ENCODE results near the gene PKP4.
"Not testable (repeated sequence)": the region's sequence is repeated elsewhere in the genome, so short reads cannot be mapped to it uniquely, and the experiment has no call there.

Gene PKP4

DNA sequence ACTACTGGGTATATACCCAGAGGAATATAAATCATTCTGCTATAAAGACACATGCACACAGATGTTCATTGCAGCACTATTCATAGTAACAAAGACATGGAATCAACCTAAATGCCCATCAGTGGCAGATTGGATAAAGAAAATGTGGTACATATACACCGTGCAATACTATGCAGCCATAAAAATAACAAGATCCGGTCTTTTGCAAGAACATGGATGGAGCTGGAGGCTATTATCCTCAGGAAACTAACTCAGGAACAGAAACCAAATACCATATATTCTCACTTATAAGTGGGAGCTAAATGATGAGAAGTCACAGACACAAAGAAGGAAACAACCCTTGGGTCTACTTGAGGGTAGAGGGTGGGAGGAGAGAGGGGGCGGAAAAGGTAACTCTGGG, 16.5 kb downstream of the PKP4 start:
- not testable (repeated sequence) for DNase-seq (ENCODE audit: low read depth)

GRCh38 chr2:158473719-158474392, 17.1 kb downstream of the PKP4 start:
- DNase-seq (ENCODE audit: low read depth) = no peak

DNA sequence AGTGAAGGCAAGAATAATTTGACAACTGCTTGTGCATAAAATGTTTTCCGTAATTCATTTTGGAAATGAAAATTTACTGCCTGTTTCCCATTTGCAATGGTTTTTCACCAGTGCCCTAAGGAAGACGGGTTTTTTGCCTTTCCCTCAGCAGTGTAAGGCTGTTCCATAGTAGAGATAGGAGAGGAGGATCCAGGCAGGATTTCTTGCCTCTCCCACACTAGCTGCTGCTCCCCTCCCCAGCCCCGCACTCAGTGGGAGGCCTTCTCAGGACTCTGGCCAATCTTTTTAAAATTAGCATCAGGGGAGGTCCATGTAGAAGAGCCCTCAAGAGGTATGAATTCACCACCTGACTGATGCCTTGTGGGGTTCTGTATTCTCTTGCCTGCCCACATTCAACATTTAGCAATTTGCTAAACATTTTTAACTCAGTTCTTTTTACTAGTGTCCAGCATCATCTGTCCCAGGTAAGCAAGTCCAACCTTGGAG, 17.8 kb downstream of the PKP4 start:
- DNase-seq (ENCODE audit: low read depth) = not testable (repeated sequence)

DNA sequence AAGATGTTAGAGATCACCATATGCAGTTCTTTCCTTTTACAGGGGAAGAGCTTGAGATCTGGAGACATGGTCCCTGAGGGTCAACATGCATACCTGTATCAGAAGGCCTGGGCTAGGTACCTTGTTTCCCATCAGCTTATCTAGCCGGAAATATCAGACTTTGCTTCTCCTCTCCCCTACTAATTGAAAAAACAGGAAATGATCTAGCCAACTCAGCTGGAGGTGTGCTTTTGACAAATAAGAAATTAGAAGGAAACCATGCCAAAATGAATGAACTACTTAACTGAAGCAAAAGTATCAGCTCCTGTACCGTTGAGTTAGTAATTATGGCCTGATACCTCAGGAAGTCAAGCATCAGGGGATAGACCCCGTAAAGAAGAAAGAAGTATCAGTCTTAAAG, 20.4 kb downstream of the PKP4 start:
- DNase-seq (ENCODE audit: low read depth) = no peak

DNA sequence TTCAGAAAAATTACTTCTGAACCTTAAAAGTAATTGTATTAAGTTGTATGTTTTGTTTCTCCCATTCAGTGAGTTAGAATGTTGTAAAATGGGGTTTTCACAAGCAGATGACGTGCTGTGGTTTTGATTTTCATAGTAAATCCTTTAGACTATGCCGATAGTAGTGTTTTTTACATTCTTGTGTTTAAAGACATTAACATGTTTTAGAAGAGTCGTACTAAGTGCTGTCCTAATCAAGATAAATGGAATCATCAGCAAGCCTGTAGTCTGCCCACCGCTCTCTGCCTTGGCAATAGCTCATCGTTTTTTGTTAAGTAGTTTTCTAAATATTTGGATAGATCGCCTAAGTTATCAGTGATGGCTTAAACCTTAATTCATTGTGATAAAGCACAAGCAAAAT, 21.5 kb downstream of the PKP4 start:
- DNase-seq (ENCODE audit: low read depth) = no peak

- DNase-seq (ENCODE audit: low read depth) = no peak
Measured at GRCh38 chr2:158478816-158479215, 22.1 kb downstream of the PKP4 start.

DNA sequence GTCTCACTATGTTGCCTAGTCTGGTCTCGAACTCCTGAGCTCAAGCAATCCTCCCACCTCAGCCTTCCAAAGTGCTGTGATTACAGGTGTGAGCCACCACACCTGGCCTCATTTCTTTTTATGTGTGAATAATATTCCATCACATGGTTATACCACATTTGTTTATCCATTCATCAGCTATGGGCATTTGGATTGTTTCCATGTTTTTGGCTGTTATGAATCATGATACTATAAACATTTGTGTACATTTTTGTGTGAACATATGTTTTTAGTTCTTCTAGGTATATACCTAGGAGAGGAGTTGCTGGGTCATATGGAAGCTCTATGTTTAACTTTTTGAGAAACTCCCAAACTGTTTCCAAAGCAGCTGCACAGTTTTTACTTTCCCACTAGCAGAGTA, 24.4 kb downstream of the PKP4 start:
- no peak for DNase-seq (ENCODE audit: low read depth)

GRCh38 chr2:158482594-158482993, 25.8 kb downstream of the PKP4 start:
- DNase-seq (ENCODE audit: low read depth) = no peak

DNA sequence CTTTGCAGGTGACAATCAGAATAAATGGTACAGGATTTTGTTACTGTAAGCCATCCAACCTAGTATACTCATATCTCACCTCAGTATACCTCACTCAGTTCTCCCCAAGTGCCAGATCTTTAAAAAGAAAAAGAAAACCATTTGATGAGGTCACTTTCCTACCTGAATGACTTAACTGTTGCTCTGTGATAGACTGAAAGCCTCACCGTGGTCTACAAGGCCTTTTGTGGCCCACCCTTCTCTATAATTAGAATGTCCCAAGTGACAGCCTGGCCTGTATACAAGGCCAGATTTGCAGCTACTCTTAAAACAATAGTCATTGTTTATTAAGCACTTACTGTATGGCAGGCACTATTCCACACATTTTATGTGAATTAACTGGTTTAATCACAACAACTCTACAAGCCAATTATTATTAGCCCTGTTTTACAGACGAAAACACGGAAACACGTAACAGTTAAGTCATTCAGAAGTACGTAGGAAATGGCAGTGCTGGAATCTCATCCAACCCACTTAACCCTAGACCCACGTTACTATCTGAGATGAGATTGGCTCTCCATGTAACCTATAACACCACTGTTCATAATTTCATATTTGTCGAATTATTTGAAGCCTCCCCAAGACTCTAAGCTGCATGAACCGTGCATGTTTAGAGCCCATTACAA, 28.3 kb downstream of the PKP4 start:
- DNase-seq (ENCODE audit: low read depth) = no peak

DNA sequence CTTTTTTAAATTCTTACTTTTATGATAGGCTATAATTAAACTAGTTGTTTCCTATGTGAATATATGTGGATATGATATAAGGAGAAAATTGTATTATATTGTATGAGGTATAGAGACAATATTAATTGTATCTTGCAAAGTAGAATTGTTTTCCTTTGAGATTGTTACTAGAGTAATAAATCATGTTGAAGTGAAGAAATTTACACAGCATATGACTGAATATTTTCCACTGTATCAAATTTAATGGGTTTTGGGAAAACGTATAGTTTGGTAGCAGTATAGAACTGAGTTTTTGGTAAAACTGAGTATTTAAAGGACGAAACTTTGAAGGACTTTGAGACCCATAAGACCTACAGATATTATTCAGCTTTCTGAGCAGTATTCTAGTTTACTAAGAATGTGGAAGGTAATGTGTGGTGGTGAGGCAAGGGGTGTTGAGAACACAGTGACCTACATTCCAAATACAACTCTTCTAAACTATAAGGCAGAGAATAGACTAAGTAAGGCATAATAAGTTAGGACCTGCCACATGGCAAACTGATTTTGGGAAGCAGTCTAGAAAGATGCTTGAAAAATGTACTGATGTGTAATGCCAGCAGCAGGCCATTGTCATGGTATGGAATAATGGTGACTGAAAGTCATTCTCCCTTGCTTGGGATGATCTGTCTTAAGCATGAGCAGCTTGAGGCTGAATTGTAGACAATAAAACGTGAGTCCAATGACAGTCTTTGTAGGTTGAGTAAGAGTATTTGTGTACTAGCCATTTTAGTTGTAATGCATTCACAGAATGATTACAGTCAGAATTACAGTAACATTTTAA, 29.6 kb downstream of the PKP4 start:
- no peak for DNase-seq (ENCODE audit: low read depth)

- DNase-seq (ENCODE audit: low read depth) = no peak
Measured at GRCh38 chr2:158486970-158487325, 30.2 kb downstream of the PKP4 start.

DNA sequence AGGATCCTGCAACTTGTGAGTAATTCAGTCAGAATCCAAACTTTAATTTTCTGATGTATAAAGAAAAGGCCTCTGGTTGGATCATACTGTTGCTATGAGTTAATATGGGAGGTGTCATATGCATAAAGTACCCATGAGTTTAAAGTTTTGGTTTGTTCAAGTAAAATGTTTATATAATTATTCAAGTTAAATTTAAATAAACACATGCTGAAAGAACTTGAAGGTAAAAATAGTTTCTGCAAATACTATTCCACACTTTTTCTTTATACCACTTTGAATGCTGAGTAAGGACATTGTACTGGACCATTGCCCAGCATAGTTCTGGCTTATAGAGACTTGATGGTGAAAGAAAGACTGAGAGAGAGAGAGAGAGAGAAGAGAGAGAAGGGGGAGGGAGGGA, 30.7 kb downstream of the PKP4 start:
- peak; percentile 71 for DNase-seq (ENCODE audit: low read depth)

DNA sequence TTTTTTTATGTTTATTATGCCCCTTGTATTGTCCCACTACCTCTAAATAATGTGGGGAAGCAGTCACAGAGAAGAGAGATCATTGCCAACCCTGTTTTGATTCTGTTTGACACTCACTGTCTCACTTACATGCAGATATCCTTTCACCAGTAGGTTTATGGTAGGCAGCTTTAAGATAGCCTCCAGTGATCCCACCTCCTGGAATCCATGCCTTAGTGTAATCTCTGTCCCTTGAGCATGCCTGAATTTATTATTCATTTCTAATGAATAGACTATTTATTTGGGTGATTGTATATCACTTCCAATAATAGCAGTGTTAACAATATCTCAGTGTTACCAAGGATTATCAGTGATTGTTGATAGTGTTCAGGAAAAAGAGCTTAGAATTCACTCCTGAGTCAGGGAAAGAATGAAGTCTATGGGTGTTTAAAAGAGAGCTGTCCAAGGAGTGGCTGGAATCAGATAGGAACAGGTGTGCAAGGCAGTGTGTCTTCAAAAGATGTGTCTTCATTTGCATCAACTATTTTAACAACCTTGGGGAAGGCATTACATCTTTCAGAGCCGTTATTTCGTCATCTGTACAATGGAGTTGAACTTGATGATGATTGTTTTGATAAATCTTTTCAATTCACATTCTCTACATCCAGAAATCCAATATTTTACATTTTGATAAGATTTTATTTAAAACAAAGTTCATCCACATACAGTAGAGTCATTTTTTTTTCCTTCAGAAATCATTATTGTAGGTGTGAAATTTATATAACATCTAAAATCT, 31.9 kb downstream of the PKP4 start:
- no peak for DNase-seq (ENCODE audit: low read depth)

- DNase-seq (ENCODE audit: low read depth) = no peak
Measured at GRCh38 chr2:158489366-158490112, 32.8 kb downstream of the PKP4 start.

- DNase-seq (ENCODE audit: low read depth) = no peak
Measured at GRCh38 chr2:158491072-158491471, 34.3 kb downstream of the PKP4 start.

GRCh38 chr2:158493458-158493857, 36.7 kb downstream of the PKP4 start:
- no peak for DNase-seq (ENCODE audit: low read depth)

DNA sequence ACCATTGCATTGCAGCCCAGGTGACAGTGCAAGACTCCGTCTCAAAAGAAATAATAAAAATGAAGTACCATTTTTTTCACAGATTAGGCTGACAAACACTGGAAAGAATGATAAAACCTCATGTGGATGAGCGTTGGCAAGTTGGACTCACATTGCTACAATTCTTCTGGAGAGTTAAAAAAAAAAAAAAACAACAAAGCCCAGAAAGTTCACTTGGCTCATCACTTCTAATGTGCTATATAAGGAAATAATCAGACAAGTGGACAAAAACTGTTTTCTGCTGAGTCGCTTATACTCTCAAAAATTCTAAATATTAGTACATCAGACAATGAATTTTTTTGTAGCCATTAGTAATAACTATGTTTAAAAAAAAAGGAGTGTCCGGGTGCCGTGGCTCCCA, 38.4 kb downstream of the PKP4 start:
- peak; percentile 81 for DNase-seq (ENCODE audit: low read depth)

DNA sequence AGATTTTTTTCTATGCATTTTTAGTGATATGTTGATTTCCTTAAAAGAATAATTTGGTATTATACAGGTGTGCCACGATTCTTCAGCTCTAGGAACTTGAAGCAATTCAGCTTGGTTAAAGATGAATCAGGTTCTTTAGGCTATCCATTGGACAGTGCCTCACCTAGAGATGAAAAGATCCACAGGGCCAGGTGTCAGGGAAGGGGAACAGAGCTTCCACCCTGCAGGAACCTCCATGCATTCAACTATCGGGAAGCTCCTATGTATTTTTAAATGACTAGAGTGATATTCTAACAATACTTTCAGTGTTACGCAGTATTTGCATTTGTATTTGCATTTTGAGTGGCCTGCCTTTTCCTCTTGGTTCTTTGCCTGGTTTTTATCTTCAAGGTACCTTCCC, 40.2 kb downstream of the PKP4 start:
- no peak for DNase-seq (ENCODE audit: low read depth)

- no peak for DNase-seq (ENCODE audit: low read depth)
Measured at GRCh38 chr2:158497486-158497885, 40.7 kb downstream of the PKP4 start.

DNA sequence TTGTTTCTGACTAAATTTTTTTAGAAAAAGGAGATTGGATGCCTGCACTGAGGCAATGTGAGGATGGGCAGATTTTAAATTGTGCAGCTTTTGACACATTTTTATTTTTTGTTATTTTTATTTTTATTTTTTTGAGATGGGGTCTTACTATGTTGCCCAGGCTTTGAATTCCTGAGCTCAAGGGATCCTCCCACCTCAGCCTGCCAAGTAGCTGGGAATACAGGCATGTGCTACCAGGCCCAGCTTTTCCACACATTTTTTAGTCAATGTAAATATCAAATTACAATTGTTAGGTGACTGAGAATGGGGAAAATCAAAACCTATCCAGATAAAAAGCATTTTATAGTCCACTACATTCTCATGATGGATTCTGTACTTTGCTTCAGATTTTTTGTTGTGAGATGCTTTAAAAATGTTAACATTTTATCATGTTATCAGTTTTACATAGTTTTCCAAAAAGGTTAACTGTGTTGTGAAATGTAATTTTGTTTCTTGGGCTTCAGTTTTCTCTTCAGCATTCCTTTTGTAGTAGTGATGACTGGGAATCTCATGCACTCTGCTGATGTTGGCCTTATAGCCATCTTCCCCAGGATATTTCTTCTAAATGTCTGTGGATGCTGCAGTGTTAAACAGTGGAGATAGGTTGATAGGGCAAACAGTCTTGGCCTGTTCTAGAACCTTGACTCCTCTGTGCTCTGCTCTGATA, 41.4 kb downstream of the PKP4 start:
- no peak for DNase-seq (ENCODE audit: low read depth)

GRCh38 chr2:158498749-158499136, 42.0 kb downstream of the PKP4 start:
- no peak for DNase-seq (ENCODE audit: low read depth)
